WTC11 (cell line): ENCODE measurements around the gene NFIX. TPM values are rescaled to one million over a fixed set of nuclear protein-coding genes. Genes with fewer than 3 reads are reported as not detected.
"Not testable (repeated sequence)": the region's sequence is repeated elsewhere in the genome, so short reads cannot be mapped to it uniquely, and the experiment has no call there.

Source experiments
- ATAC-seq: fragments of 200-7000 bp; cut with Tn5 transposase; 2 replicates; pipeline ENCODE4 v1.10.0; 2021; ENCODE audit warnings: mild to moderate bottlenecking, moderate library complexity
- CTCF ChIA-PET: fragments of 300-600 bp; sonication (Branson Sonifier 250); formaldehyde crosslinking; loops from one replicate; lab custom pipeline; 2021; ENCODE audit warnings: antibody characterized with exemption; lab: Charles Lee
- POLR2A ChIA-PET: fragments of 350-600 bp; sonication (Branson Sonifier 250); formaldehyde crosslinking; loops from one replicate; lab custom pipeline; 2021; ENCODE audit warnings: antibody characterized with exemption; lab: Charles Lee
- DNase-seq: peaks from one replicate; pipeline ENCODE4 v3.0.0; 2021; ENCODE audit warnings: low spot score
- H3K27ac Mint-ChIP-seq: 2 replicates; pipeline ENCODE4 v1.8.0; 2021; ENCODE audit warnings: mixed read lengths
- H3K27me3 Mint-ChIP-seq: 2 replicates; pipeline ENCODE4 v1.8.0; 2021; ENCODE audit warnings: low read depth, mild to moderate bottlenecking, moderate library complexity, mixed read lengths
- H3K36me3 Mint-ChIP-seq: 2 replicates; pipeline ENCODE4 v1.8.0; 2021; ENCODE audit warnings: mixed read lengths
- H3K4me1 Mint-ChIP-seq: 2 replicates; pipeline ENCODE4 v1.8.0; 2022; ENCODE audit warnings: mixed read lengths
- H3K4me3 Mint-ChIP-seq: 2 replicates; pipeline ENCODE4 v1.8.0; 2021; ENCODE audit warnings: mild to moderate bottlenecking, moderate library complexity, mixed read lengths
- H3K9me3 Mint-ChIP-seq: 2 replicates; pipeline ENCODE4 v1.8.0; 2021; ENCODE audit warnings: mixed read lengths
- JAZF1 ChIP-seq: fragments of 250-450 bp; sonication (Bioruptor Pico); IDR thresholded peaks from 2 replicates; pipeline ENCODE4 v1.9.0; 2021; ENCODE audit warnings: moderate library complexity, mild to moderate bottlenecking, inconsistent platforms
- JUN ChIP-seq: sonication (generic); formaldehyde crosslinking; IDR thresholded peaks from 2 replicates; pipeline ENCODE4 v1.8.0; 2023; ENCODE audit warnings: mild to moderate bottlenecking, missing genetic modification reagents
- NR1H2 ChIP-seq: sonication (generic); formaldehyde crosslinking; IDR thresholded peaks from 2 replicates; pipeline ENCODE4 v1.9.0; 2021; ENCODE audit warnings: mild to moderate bottlenecking, moderate library complexity, missing genetic modification reagents
- ZBTB21 ChIP-seq: sonication (generic); formaldehyde crosslinking; IDR thresholded peaks from 2 replicates; pipeline ENCODE4 v1.8.1; 2023; ENCODE audit warnings: mild to moderate bottlenecking, missing genetic modification reagents, borderline replicate concordance
- ZNF121 ChIP-seq: sonication (generic); formaldehyde crosslinking; IDR thresholded peaks from 2 replicates; pipeline ENCODE4 v1.8.0; 2023; ENCODE audit warnings: missing genetic modification reagents
- ZNF263 ChIP-seq: sonication (generic); formaldehyde crosslinking; IDR thresholded peaks from 2 replicates; pipeline ENCODE4 v1.8.1; 2022; ENCODE audit warnings: low read depth, mild to moderate bottlenecking, moderate library complexity, missing genetic modification reagents
- ZNF396 ChIP-seq: fragments of 250-450 bp; sonication (Bioruptor Pico); IDR thresholded peaks from 2 replicates; pipeline ENCODE4 v1.8.0; 2021; ENCODE audit warnings: mild to moderate bottlenecking, moderate library complexity, borderline replicate concordance
- ZNF416 ChIP-seq: fragments of 250-450 bp; sonication (Bioruptor Pico); IDR thresholded peaks from 2 replicates; pipeline ENCODE4 v1.9.0; 2021; ENCODE audit warnings: mild to moderate bottlenecking, inconsistent platforms
- total RNA-seq: library from RNA; stranded (reverse); gene quantifications from 3 replicates; pipeline ENCODE4 v1.2.3, GENCODE V29; 2021
- TF ChIP-seq, protein P1 (sequence below): fragments of 250-450 bp; sonication (Bioruptor Pico); IDR thresholded peaks from 2 replicates; pipeline ENCODE4 v1.9.0; 2021; ENCODE audit warnings: mild to moderate bottlenecking
- TF ChIP-seq, protein P2 (sequence below): fragments of 250-450 bp; sonication (Bioruptor Pico); IDR thresholded peaks from 2 replicates; pipeline ENCODE4 v1.9.0; 2021; ENCODE audit warnings: moderate library complexity, mild to moderate bottlenecking, inconsistent platforms, borderline replicate concordance
- TF ChIP-seq, protein P3 (sequence below): sonication (generic); formaldehyde crosslinking; conservative IDR thresholded peaks from 2 replicates; pipeline ENCODE4 v1.8.1; 2023; ENCODE audit warnings: mild to moderate bottlenecking, low read depth, missing genetic modification reagents, moderate library complexity

Gene NFIX
- total RNA-seq, 1 experiment from 2014 or later = 1.4 TPM

DNA sequence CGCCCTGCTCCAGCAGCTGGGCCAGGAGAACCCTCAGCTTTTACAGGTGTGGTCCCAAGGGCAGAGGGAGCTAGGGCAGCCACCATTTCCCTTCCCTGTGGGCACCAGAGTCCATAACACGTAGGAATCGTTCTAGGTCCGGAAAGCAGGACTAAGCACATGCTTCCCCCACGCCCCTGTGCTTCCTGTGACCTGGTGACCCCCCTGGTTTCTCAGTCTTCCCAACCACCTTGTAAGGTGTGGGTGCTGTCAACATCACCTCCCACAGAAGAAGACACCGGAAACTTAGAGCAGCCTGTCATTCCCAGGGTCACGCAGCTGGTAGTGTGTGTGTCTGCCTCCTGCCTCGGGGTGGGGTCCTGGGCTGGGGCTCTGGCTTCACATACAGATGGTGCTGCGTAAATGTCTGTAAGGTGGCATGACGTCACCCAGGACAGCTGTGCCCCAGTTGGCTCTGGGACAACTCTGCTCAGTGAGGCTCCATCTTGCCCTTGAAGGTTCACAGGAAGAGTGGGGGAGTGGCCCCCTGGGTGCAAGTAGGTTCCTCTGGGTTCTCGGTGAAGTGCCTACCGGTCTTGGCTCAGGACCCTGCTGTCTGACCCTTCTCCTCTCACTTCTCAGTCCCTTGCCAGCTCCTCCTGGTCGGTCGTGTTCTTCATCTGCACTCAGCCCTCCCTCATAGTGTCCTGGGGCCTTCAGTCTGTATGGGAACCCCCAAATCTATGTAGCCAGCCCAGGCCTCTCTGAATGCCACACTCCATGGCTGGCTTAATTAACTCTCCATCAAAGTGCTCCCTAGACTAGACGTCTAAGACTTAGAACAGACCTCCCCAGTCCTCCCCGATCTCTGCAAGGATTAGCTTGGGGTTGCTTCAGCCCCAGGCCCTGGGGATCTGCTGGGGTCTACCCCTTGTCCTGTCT is 45.7 kb upstream of the NFIX start:
- POLR2A ChIA-PET = interaction anchor here (0.6 to 1.2 kb wide), 2 partner anchors 12 to 332 kb away, joined by 3 to 4 read pairs; partner anchors contain the start of gene CALR

DNA sequence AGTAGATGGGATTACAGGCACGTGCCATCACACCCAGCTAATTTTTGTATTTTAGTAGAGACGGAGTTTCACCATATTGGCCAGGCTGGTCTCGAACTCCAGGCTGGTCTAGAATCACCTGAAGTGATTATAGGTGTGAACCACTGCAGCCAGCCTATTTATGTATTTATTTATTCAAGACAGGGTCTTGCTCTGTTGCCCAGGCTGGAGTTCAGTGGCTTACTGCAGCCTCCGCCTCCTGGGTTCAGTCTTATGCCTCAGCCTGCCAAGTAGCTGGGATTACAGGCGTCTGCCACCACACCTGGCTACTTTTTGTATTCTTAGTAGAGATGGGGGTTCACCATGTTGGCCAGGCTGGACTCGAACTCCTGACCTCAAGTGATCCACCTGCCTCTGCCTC is 43.2 kb upstream of the NFIX start:
- H3K4me3 Mint-ChIP-seq, H3K27me3 Mint-ChIP-seq, ATAC-seq, POLR2A ChIA-PET, H3K9me3 Mint-ChIP-seq, DNase-seq: not testable (repeated sequence)
- Mint-ChIP-seq H3K36me3 (peaks cover 51% of the 10 kb centered on the region), H3K4me1 (peaks cover 31% of the 10 kb centered on the region), H3K27ac (peak overlapping the region; percentile 57)
- CTCF ChIA-PET = interaction anchor here (0.6 to 5.4 kb wide), 2 partner anchors 13 to 272 kb away, joined by 3 to 57 read pairs; no protein-coding TSS in a partner anchor
- peak; percentile 86; the same call in 1 of the 2 replicates for TF ChIP-seq ZNF121

More for the DNA sequence above, 45.7 kb upstream of the NFIX start:
- TF ChIP-seq JAZF1 (CRISPR knock-in tag) (no peak), JUN (CRISPR knock-in tag) (no peak), ZNF416 (CRISPR knock-in tag) (no peak), ZNF396 (CRISPR knock-in tag) (no peak)
- TF ChIP-seq, protein P1, sequence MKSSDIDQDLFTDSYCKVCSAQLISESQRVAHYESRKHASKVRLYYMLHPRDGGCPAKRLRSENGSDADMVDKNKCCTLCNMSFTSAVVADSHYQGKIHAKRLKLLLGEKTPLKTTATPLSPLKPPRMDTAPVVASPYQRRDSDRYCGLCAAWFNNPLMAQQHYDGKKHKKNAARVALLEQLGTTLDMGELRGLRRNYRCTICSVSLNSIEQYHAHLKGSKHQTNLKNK (CRISPR knock-in tag) = no peak
- TF ChIP-seq, protein P2, sequence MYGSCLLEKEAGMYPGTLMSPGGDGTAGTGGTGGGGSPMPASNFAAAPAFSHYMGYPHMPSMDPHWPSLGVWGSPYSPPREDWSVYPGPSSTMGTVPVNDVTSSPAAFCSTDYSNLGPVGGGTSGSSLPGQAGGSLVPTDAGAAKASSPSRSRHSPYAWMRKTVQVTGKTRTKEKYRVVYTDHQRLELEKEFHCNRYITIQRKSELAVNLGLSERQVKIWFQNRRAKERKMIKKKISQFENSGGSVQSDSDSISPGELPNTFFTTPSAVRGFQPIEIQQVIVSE = no peak
- peaks cover 58% of the 10 kb centered on the region for H3K36me3 Mint-ChIP-seq
- H3K4me3 Mint-ChIP-seq = no peak overlapping the region
- no peaks in the 10 kb centered on the region for H3K27me3 Mint-ChIP-seq
- CTCF ChIA-PET = interaction anchor here (1.8 kb wide), 1 partner anchor 16 kb away, joined by 7 read pairs; no protein-coding TSS in a partner anchor
- no peak for DNase-seq
- peaks cover 21% of the 10 kb centered on the region for H3K4me1 Mint-ChIP-seq
- H3K27ac Mint-ChIP-seq = peak overlapping the region; percentile 65; the same call in 1 of the 2 replicates
- H3K9me3 Mint-ChIP-seq = no peaks in the 10 kb centered on the region
- no peak for ATAC-seq

DNA sequence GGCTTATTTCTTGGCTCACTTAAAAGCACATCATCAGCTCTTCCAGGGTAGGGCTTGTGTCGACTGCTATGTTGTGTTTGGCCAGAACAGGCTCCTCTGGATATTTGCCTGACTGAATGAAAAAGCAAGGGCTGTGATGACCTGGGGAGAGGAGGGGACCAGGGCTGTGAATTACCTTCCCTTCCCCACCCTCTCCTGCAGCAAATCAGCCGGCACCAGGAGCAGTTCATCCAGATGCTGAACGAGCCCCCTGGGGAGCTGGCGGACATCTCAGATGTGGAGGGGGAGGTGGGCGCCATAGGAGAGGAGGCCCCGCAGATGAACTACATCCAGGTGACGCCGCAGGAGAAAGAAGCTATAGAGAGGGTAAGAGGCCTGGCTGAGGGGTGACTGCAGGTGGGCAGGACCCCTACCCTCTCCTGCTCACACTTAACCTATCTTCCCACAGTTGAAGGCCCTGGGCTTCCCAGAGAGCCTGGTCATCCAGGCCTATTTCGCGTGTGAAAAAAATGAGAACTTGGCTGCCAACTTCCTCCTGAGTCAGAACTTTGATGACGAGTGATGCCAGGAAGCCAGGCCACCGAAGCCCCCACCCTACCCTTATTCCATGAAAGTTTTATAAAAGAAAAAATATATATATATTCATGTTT is 42.7 kb upstream of the NFIX start:
- no peak overlapping the region for H3K4me3 Mint-ChIP-seq
- 0 out of 2 replicates have a peak, but pooled peaks have one; percentile 20 for TF ChIP-seq JUN (CRISPR knock-in tag)
- TF ChIP-seq ZBTB21 = no peak
- H3K27me3 Mint-ChIP-seq = no peaks in the 10 kb centered on the region
- ATAC-seq = no peak
- H3K36me3 Mint-ChIP-seq = peaks cover 49% of the 10 kb centered on the region
- ChIA-PET CTCF (interaction anchor here (0.6 to 5.4 kb wide), 2 partner anchors 13 to 271 kb away, joined by 3 to 57 read pairs; no protein-coding TSS in a partner anchor), POLR2A (interaction anchor here (1.7 to 1.9 kb wide), 2 partner anchors 13 to 39 kb away, joined by 4 to 6 read pairs; no protein-coding TSS in a partner anchor)
- H3K9me3 Mint-ChIP-seq = no peaks in the 10 kb centered on the region
- no peak for DNase-seq
- no peak overlapping the region; the same call in 1 of the 2 replicates for H3K27ac Mint-ChIP-seq
- peaks cover 29% of the 10 kb centered on the region for H3K4me1 Mint-ChIP-seq

DNA sequence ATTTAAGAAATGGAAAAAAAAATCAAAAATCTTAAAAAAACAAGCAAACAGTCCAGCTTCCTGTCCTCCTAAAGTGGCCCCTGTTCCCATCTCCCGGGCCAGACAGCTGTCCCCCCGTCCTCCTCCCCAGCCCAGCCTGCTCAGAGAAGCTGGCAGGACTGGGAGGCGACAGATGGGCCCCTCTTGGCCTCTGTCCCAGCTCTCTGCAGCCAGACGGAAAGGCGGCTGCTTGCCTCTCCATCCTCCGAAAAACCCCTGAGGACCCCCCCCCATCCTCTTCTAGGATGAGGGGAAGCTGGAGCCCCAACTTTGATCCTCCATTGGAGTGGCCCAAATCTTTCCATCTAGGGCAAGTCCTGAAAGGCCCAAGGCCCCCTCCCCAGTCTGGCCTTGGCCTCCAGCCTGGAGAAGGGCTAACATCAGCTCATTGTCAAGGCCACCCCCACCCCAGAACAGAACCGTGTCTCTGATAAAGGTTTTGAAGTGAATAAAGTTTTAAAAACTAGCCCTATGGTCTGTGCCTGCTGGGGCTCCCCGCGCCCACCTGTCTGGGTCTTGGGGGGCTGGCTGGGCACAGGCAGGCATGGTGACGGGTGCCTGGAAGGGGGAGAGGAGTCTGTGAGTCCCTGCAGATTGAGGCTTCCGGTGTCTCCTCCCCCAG is 42.0 kb upstream of the NFIX start:
- Mint-ChIP-seq H3K4me3 (no peak overlapping the region), H3K27me3 (no peaks in the 10 kb centered on the region), H3K4me1 (peaks cover 26% of the 10 kb centered on the region), H3K36me3 (peaks cover 44% of the 10 kb centered on the region), H3K9me3 (no peaks in the 10 kb centered on the region)
- CTCF ChIA-PET = interaction anchor here (0.8 to 5.4 kb wide), 3 partner anchors 12 to 68 kb away, joined by 3 to 57 read pairs (median 5); no protein-coding TSS in a partner anchor
- no peak for DNase-seq
- POLR2A ChIA-PET = interaction anchor here (1.7 to 1.9 kb wide), 2 partner anchors 12 to 40 kb away, joined by 4 to 6 read pairs; no protein-coding TSS in a partner anchor
- no peak for ATAC-seq
- no peak for TF ChIP-seq NR1H2 (CRISPR knock-in tag)
- TF ChIP-seq, protein P3, sequence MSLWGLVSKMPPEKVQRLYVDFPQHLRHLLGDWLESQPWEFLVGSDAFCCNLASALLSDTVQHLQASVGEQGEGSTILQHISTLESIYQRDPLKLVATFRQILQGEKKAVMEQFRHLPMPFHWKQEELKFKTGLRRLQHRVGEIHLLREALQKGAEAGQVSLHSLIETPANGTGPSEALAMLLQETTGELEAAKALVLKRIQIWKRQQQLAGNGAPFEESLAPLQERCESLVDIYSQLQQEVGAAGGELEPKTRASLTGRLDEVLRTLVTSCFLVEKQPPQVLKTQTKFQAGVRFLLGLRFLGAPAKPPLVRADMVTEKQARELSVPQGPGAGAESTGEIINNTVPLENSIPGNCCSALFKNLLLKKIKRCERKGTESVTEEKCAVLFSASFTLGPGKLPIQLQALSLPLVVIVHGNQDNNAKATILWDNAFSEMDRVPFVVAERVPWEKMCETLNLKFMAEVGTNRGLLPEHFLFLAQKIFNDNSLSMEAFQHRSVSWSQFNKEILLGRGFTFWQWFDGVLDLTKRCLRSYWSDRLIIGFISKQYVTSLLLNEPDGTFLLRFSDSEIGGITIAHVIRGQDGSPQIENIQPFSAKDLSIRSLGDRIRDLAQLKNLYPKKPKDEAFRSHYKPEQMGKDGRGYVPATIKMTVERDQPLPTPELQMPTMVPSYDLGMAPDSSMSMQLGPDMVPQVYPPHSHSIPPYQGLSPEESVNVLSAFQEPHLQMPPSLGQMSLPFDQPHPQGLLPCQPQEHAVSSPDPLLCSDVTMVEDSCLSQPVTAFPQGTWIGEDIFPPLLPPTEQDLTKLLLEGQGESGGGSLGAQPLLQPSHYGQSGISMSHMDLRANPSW (CRISPR knock-in tag) = no peak
- no peak for TF ChIP-seq ZNF263 (CRISPR knock-in tag)
- TF ChIP-seq, all 79 proteins: peak for 0
- H3K27ac Mint-ChIP-seq = no peak overlapping the region
